DOHH2 (cell line): ENCODE results near the gene ITPR2.

Source experiments
- H3F3A ChIP-seq: fragments of 200-600 bp; sonication (generic), shearing (Covaris generic); 2 replicates; pipeline ENCODE4 v1.6.0; 2016; ENCODE audit warnings: antibody characterized with exemption, mild to moderate bottlenecking; ENCODE audit not compliant: control insufficient read depth, insufficient read depth
- H3K27ac ChIP-seq: fragments of 200-600 bp; sonication (generic); 2 replicates; pipeline ENCODE4 v1.5.1; 2014; ENCODE audit warnings: low read depth, mild to moderate bottlenecking, low read length, moderate library complexity
- H3K27me3 ChIP-seq: fragments of 200-600 bp; sonication (generic); 2 replicates; pipeline ENCODE4 v1.6.1; 2014; ENCODE audit warnings: mild to moderate bottlenecking, low read length, mixed read lengths; ENCODE audit not compliant: control insufficient read depth
- H3K36me3 ChIP-seq: fragments of 200-600 bp; sonication (generic); 2 replicates; pipeline ENCODE4 v1.6.1; 2014; ENCODE audit warnings: mild to moderate bottlenecking, low read length, moderate library complexity, mixed read lengths; ENCODE audit not compliant: control insufficient read depth
- H3K4me1 ChIP-seq: fragments of 200-600 bp; sonication (generic); 2 replicates; pipeline ENCODE4 v1.6.1; 2014; ENCODE audit warnings: mild to moderate bottlenecking, low read length, mixed read lengths; ENCODE audit not compliant: control insufficient read depth
- H3K4me2 ChIP-seq: fragments of 200-600 bp; sonication (generic); 2 replicates; pipeline ENCODE4 v1.6.0; 2014; ENCODE audit warnings: mild to moderate bottlenecking, low read length, moderate library complexity
- H3K4me3 ChIP-seq: fragments of 200-600 bp; sonication (generic); 2 replicates; pipeline ENCODE4 v1.5.1; 2014; ENCODE audit warnings: mild to moderate bottlenecking, low read length, mixed read lengths
- H3K79me2 ChIP-seq: fragments of 200-600 bp; sonication (generic); 2 replicates; pipeline ENCODE4 v1.6.1; 2014; ENCODE audit warnings: mild to moderate bottlenecking, low read length, mixed read lengths; ENCODE audit not compliant: control insufficient read depth
- H3K9me2 ChIP-seq: fragments of 200-600 bp; sonication (generic); replicated peaks from 2 replicates; pipeline ENCODE4 v1.6.1; 2014; ENCODE audit warnings: mild to moderate bottlenecking, low read length, mixed read lengths; ENCODE audit not compliant: control insufficient read depth
- H3K9me3 ChIP-seq: fragments of 200-600 bp; sonication (generic); 2 replicates; pipeline ENCODE4 v1.6.1; 2014; ENCODE audit warnings: antibody characterized with exemption, low read length, mixed read lengths; ENCODE audit not compliant: control insufficient read depth, insufficient read depth
- H4K20me1 ChIP-seq: fragments of 200-600 bp; sonication (generic); 2 replicates; pipeline ENCODE4 v1.6.0; 2014; ENCODE audit warnings: low read depth, mild to moderate bottlenecking, antibody characterized with exemption, low read length, moderate library complexity; ENCODE audit not compliant: control insufficient read depth, insufficient read depth
- EZH2phosphoT487 ChIP-seq: fragments of 200-600 bp; sonication (generic); IDR thresholded peaks from 2 replicates; pipeline ENCODE4 v1.6.1; 2017; ENCODE audit warnings: borderline replicate concordance, mild to moderate bottlenecking, antibody characterized with exemption, low read length, moderate library complexity, mixed read lengths
- TF ChIP-seq, protein P1 (sequence below): fragments of 200-600 bp; sonication (generic); IDR thresholded peaks from one replicate; pipeline ENCODE4 v1.5.1; 2014; ENCODE audit warnings: antibody characterized with exemption, mild to moderate bottlenecking, low read depth, low read length; ENCODE audit not compliant: poor library complexity, severe bottlenecking

The ITPR2 gene

GRCh38 chr12:26335651-26336050 lies 497.3 kb downstream of the ITPR2 start:
- TF ChIP-seq, protein P1, sequence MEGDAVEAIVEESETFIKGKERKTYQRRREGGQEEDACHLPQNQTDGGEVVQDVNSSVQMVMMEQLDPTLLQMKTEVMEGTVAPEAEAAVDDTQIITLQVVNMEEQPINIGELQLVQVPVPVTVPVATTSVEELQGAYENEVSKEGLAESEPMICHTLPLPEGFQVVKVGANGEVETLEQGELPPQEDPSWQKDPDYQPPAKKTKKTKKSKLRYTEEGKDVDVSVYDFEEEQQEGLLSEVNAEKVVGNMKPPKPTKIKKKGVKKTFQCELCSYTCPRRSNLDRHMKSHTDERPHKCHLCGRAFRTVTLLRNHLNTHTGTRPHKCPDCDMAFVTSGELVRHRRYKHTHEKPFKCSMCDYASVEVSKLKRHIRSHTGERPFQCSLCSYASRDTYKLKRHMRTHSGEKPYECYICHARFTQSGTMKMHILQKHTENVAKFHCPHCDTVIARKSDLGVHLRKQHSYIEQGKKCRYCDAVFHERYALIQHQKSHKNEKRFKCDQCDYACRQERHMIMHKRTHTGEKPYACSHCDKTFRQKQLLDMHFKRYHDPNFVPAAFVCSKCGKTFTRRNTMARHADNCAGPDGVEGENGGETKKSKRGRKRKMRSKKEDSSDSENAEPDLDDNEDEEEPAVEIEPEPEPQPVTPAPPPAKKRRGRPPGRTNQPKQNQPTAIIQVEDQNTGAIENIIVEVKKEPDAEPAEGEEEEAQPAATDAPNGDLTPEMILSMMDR, result no peak
- no peak for TF ChIP-seq EZH2phosphoT487
- no peak overlapping the region for H3K4me2 ChIP-seq
- no peaks in the 10 kb centered on the region for H4K20me1 ChIP-seq

DNA sequence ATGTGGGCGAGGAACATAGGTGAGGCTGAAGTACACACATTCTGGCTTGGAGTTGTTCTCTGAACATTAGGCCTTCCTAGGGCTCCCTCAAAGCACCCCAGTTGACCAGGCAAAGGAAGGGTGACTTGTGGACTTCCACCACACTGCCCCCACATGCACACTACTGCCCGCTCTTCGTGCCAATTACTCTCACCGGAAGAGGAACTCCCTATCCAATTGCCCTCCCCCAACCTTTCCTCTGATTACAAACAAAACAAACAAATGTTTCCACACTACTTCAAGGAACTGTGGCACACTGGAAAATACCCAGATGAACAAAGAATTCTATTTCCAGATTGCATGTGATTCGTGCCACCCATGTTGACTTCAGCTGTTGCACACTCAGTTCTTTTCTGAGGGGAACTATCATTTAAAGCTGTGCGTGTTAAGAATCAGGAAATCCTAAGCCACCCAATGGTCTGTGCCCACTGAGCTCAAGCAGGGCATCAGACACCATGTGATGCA lies 498.3 kb downstream of the ITPR2 start:
- Histone ChIP-seq H3K4me3 (no peak overlapping the region), H3K27me3 (no peaks in the 10 kb centered on the region)
- TF ChIP-seq, protein P1, result no peak
- no peak for TF ChIP-seq EZH2phosphoT487

More at GRCh38 chr12:26335651-26336050, 497.3 kb downstream of the ITPR2 start:
- Histone ChIP-seq H3K4me1 (peaks cover 11% of the 10 kb centered on the region), H3F3A (no peaks in the 10 kb centered on the region), H3K4me3 (no peak overlapping the region), H3K79me2 (no peaks in the 10 kb centered on the region), H3K36me3 (0 out of 2 replicates have a peak, but pooled peaks cover 4% of the 10 kb centered on the region), H3K9me3 (no peaks in the 10 kb centered on the region), H3K9me2 (no peaks in the 10 kb centered on the region), H3K27me3 (no peaks in the 10 kb centered on the region), H3K27ac (no peak overlapping the region)

DNA sequence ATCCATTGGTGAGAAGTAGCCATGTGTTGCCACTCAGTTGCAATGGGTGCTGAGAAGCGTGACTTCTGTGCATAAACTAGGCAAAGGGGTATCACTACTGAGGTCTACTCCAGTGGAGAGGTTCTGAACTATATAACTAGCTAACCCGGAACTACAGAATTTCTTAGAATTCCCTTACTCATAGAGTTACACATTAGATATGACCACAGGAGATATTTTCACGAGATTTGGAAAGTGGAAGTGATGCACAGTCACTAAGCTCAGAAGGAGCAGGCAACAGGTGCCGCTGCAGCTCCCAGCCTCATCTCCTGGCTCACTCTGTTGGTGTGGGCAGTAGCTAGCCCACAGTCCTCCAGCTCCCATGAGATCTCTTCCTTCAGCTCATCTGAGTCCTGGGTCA lies 501.0 kb downstream of the ITPR2 start:
- Histone ChIP-seq H3K9me3 (no peaks in the 10 kb centered on the region), H3K4me3 (no peak overlapping the region), H3K27ac (no peak overlapping the region), H3K4me2 (no peak overlapping the region), H3K36me3 (no peaks in the 10 kb centered on the region), H3K9me2 (no peaks in the 10 kb centered on the region), H3K27me3 (no peaks in the 10 kb centered on the region), H3K79me2 (no peaks in the 10 kb centered on the region), H3F3A (peaks cover 22% of the 10 kb centered on the region), H4K20me1 (no peaks in the 10 kb centered on the region), H3K4me1 (peaks cover 39% of the 10 kb centered on the region)
- TF ChIP-seq, protein P1, result no peak
- TF ChIP-seq EZH2phosphoT487, result no peak

More for the DNA sequence above, 498.3 kb downstream of the ITPR2 start:
- no peak overlapping the region for H3K4me2 ChIP-seq
- H3F3A ChIP-seq, result no peaks in the 10 kb centered on the region
- H3K9me3 ChIP-seq, result no peaks in the 10 kb centered on the region
- no peaks in the 10 kb centered on the region for H4K20me1 ChIP-seq
- H3K9me2 ChIP-seq, result no peaks in the 10 kb centered on the region
- no peaks in the 10 kb centered on the region for H3K79me2 ChIP-seq
- H3K36me3 ChIP-seq, result 0 out of 2 replicates have a peak, but pooled peaks cover 4% of the 10 kb centered on the region
- H3K4me1 ChIP-seq, result peaks cover 12% of the 10 kb centered on the region
- no peak overlapping the region for H3K27ac ChIP-seq
